ENCODE measurements around the gene TSPAN9. TPM values are rescaled to one million over a fixed set of nuclear protein-coding genes. Genes with fewer than 3 reads are reported as not detected.
"Not testable (repeated sequence)": the region's sequence is repeated elsewhere in the genome, so short reads cannot be mapped to it uniquely, and the experiment has no call there.

Gene TSPAN9
- total and polyA plus RNA-seq, 2 experiments from 2014 or later: 6.0 to 31.5 TPM

DNA sequence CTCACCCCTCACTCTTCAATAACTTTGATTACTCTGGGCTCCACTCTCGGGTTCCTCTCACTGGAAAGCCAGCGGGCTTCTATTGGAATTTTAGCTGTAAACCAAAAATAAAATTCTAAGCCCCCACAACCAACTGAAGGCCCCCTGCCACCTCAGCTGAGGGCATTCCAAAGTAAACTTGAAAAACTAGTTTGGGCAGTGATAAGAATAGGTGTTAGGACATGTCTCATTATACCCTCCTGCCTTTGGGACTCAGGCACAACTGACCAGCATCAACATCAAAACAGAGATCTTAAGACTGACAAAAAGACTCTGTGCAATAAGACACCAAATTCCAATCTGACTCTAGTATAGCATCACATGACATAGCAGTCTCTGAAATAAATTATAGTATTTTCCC is 11.9 kb upstream of the TSPAN9 start:
- Mint-ChIP-seq H3K27ac (no peak overlapping the region), H3K36me3 (ENCODE audit: low read depth) (peaks cover 12% of the 10 kb centered on the region; the same call in 2 of the 3 replicates), H3K4me1 (peaks cover 20% of the 10 kb centered on the region), H3K27me3 (ENCODE audit: insufficient read depth, low read depth, poor library complexity) (peaks cover 3% of the 10 kb centered on the region), H3K4me3 (0 out of 3 replicates have a peak overlapping the region, but pooled peaks have one; percentile 5), H3K9me3 (peaks cover 14% of the 10 kb centered on the region)
- ATAC-seq (peak; percentile 29; the same call in 1 of the 3 replicates), DNase-seq (ENCODE audit: low spot score) (no peak)
- Histone ChIP-seq H2AFZ (no peak overlapping the region), H3K4me2 (0 out of 2 replicates have a peak overlapping the region, but pooled peaks have one; percentile 11), H4K20me1 (replicated peaks; ENCODE audit: insufficient read depth) (no peaks in the 10 kb centered on the region), H3K36me3 (ENCODE audit: insufficient read depth) (no peaks in the 10 kb centered on the region), H3K4me1 (ENCODE audit: insufficient read depth) (peaks cover 10% of the 10 kb centered on the region; the same call in 1 of the 2 replicates), H3K4me3 (peak overlapping the region; percentile 13; the same call in 1 of the 2 replicates), H3K27ac (ENCODE audit: low read depth) (no peak overlapping the region), H3K27me3 (ENCODE audit: insufficient read depth) (no peaks in the 10 kb centered on the region), H3K9me2 (ENCODE audit: insufficient read depth) (no peaks in the 10 kb centered on the region), H3K79me2 (replicated peaks; ENCODE audit: insufficient read depth) (no peaks in the 10 kb centered on the region), H3F3A (replicated peaks; ENCODE audit: low read depth) (no peaks in the 10 kb centered on the region)
- TF ChIP-seq, protein P1, sequence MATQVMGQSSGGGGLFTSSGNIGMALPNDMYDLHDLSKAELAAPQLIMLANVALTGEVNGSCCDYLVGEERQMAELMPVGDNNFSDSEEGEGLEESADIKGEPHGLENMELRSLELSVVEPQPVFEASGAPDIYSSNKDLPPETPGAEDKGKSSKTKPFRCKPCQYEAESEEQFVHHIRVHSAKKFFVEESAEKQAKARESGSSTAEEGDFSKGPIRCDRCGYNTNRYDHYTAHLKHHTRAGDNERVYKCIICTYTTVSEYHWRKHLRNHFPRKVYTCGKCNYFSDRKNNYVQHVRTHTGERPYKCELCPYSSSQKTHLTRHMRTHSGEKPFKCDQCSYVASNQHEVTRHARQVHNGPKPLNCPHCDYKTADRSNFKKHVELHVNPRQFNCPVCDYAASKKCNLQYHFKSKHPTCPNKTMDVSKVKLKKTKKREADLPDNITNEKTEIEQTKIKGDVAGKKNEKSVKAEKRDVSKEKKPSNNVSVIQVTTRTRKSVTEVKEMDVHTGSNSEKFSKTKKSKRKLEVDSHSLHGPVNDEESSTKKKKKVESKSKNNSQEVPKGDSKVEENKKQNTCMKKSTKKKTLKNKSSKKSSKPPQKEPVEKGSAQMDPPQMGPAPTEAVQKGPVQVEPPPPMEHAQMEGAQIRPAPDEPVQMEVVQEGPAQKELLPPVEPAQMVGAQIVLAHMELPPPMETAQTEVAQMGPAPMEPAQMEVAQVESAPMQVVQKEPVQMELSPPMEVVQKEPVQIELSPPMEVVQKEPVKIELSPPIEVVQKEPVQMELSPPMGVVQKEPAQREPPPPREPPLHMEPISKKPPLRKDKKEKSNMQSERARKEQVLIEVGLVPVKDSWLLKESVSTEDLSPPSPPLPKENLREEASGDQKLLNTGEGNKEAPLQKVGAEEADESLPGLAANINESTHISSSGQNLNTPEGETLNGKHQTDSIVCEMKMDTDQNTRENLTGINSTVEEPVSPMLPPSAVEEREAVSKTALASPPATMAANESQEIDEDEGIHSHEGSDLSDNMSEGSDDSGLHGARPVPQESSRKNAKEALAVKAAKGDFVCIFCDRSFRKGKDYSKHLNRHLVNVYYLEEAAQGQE (IDR thresholded peaks at IDR 0.05; ENCODE audit: unreplicated experiment): no peak
- TF ChIP-seq STAT1 (IDR thresholded peaks at IDR 0.05; ENCODE audit: unreplicated experiment) (no peak), ZNF114 (CRISPR knock-in tag; IDR thresholded peaks at IDR 0.05) (no peak), POLR2AphosphoS5 (IDR thresholded peaks at IDR 0.05; ENCODE audit: low read depth) (no peak), EZH2phosphoT487 (IDR thresholded peaks at IDR 0.05; ENCODE audit: unreplicated experiment) (no peak)
- TF ChIP-seq, protein P2, sequence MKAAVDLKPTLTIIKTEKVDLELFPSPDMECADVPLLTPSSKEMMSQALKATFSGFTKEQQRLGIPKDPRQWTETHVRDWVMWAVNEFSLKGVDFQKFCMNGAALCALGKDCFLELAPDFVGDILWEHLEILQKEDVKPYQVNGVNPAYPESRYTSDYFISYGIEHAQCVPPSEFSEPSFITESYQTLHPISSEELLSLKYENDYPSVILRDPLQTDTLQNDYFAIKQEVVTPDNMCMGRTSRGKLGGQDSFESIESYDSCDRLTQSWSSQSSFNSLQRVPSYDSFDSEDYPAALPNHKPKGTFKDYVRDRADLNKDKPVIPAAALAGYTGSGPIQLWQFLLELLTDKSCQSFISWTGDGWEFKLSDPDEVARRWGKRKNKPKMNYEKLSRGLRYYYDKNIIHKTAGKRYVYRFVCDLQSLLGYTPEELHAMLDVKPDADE (IDR thresholded peaks at IDR 0.05): no peak

DNA sequence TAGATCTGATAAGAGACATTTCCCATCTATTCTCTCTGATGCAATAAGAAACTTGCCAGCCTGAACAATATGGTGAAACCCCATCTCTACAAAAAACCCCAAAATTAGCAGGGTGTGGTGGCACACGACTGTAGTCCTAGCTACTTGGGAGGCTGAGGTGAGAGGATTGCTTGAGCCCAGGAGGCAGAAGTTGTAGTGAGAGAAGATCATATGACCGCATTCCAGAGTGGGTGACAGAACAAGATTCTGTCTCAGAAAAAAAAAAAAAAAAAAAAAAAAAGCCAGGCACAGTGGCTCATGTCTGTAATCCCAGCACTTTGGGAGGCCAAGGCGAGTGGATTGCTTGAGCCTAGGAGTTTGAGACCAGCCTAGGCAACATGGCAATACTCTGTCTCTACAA is 11.3 kb upstream of the TSPAN9 start:
- not testable (repeated sequence) for H3K9me2 ChIP-seq (ENCODE audit: insufficient read depth); ATAC-seq; H3K79me2 ChIP-seq (replicated peaks; ENCODE audit: insufficient read depth); H3K4me3 ChIP-seq; H4K20me1 ChIP-seq (replicated peaks; ENCODE audit: insufficient read depth); H3K4me3 Mint-ChIP-seq; DNase-seq (ENCODE audit: low spot score); H3F3A ChIP-seq (replicated peaks; ENCODE audit: low read depth); H3K27me3 ChIP-seq (ENCODE audit: insufficient read depth); H3K27ac Mint-ChIP-seq; H3K36me3 ChIP-seq (ENCODE audit: insufficient read depth); H2AFZ ChIP-seq; H3K4me1 ChIP-seq (ENCODE audit: insufficient read depth); H3K27me3 Mint-ChIP-seq (ENCODE audit: insufficient read depth, low read depth, poor library complexity); H3K27ac ChIP-seq (ENCODE audit: low read depth)
- 0 out of 2 replicates have a peak overlapping the region, but pooled peaks have one; percentile 11 for H3K4me2 ChIP-seq
- peaks cover 20% of the 10 kb centered on the region for H3K4me1 Mint-ChIP-seq
- H3K9me3 Mint-ChIP-seq: peaks cover 14% of the 10 kb centered on the region
- H3K36me3 Mint-ChIP-seq (ENCODE audit: low read depth): peaks cover 12% of the 10 kb centered on the region; the same call in 2 of the 3 replicates
